Endodermal cell (in vitro differentiated cells): ENCODE measurements around the gene RAB28. TPM values are rescaled to one million over a fixed set of nuclear protein-coding genes. Genes with fewer than 3 reads are reported as not detected.

Experiments used
- DNase-seq: peaks from one replicate; pipeline ENCODE4 v3.0.0-alpha.2; 2017
- H3K27ac ChIP-seq: 2 replicates; pipeline ENCODE4 v1.5.1; 2013; ENCODE audit warnings: mild to moderate bottlenecking, low read depth, low read length, moderate library complexity
- H3K27me3 ChIP-seq: 2 replicates; pipeline ENCODE4 v1.6.1; 2013; ENCODE audit warnings: mild to moderate bottlenecking, low read length, moderate library complexity; ENCODE audit not compliant: insufficient read depth, control insufficient read depth, poor library complexity, severe bottlenecking
- H3K36me3 ChIP-seq: 2 replicates; pipeline ENCODE4 v1.7.0; 2013; ENCODE audit warnings: mild to moderate bottlenecking, low read length, moderate library complexity; ENCODE audit not compliant: control insufficient read depth, insufficient read depth
- H3K4me1 ChIP-seq: one replicate; pipeline ENCODE4 v1.7.0; 2013; ENCODE audit warnings: low read length; ENCODE audit not compliant: control insufficient read depth, insufficient read depth
- H3K4me3 ChIP-seq: 2 replicates; pipeline ENCODE4 v1.5.1; 2013; ENCODE audit warnings: mild to moderate bottlenecking, low read length, moderate library complexity
- H3K9ac ChIP-seq: 2 replicates; pipeline ENCODE4 v1.6.1; 2013; ENCODE audit warnings: mild to moderate bottlenecking, low read length, moderate library complexity; ENCODE audit not compliant: poor library complexity, severe bottlenecking; ENCODE audit errors: extremely low read depth
- H3K9me3 ChIP-seq: 2 replicates; pipeline ENCODE4 v1.6.1; 2013; ENCODE audit warnings: mild to moderate bottlenecking, low read length, moderate library complexity; ENCODE audit not compliant: control insufficient read depth
- H3K27ac Mint-ChIP-seq: 2 replicates; pipeline ENCODE4 v1.8.0; 2020; ENCODE audit warnings: mixed read lengths
- H3K27me3 Mint-ChIP-seq: 2 replicates; pipeline ENCODE4 v1.8.0; 2021; ENCODE audit warnings: mild to moderate bottlenecking, mixed read lengths; ENCODE audit not compliant: insufficient read depth
- H3K36me3 Mint-ChIP-seq: 2 replicates; pipeline ENCODE4 v1.8.0; 2020; ENCODE audit warnings: low read depth, mixed read lengths
- H3K4me1 Mint-ChIP-seq: 2 replicates; pipeline ENCODE4 v1.8.0; 2020; ENCODE audit warnings: mixed read lengths
- H3K4me3 Mint-ChIP-seq: 2 replicates; pipeline ENCODE4 v1.8.0; 2020; ENCODE audit warnings: mild to moderate bottlenecking, moderate library complexity, mixed read lengths
- H3K9me3 Mint-ChIP-seq: 2 replicates; pipeline ENCODE4 v1.8.0; 2020; ENCODE audit warnings: mild to moderate bottlenecking, mixed read lengths
- CTCF ChIP-seq: fragments of 200-600 bp; sonication (generic); conservative IDR thresholded peaks from 2 replicates; pipeline ENCODE4 v1.5.0; 2021; ENCODE audit warnings: antibody characterized with exemption, mild to moderate bottlenecking
- WGBS, 2 experiments: methylation state at CpG; one replicate each; pipeline versions ENCODE4 v1.1.5 to v1.1.7; 2013; ENCODE audit warnings: missing lambda C conversion rate in 2 of 2, mixed read lengths in 1 of 2; ENCODE audit not compliant: insufficient coverage in 1 of 2, insufficient read length in 1 of 2; 5-methylcytosine and 5-hydroxymethylcytosine counted together
- total RNA-seq, 2 donors: library from RNA; stranded (reverse); fragmentation: NEBNext Ultra II Directional in 1 of 2; extraction: Animal tissue kit (Norgen Biotek cat#: 25700) in 1 of 2; gene quantifications; 2 replicates in 1 of 2; 3 replicates in 1 of 2; pipeline ENCODE4 v1.2.1, GENCODE V29; 2021

RAB28 gene
- total RNA-seq, 2 donors from 2014 or later: 24.6 to 25.7 TPM

GRCh38 chr4:13511101-13511500 is 27.0 kb upstream of the RAB28 start:
- H3K27ac Mint-ChIP-seq: no peak overlapping the region
- no peaks in the 10 kb centered on the region for H3K27me3 Mint-ChIP-seq
- no peaks in the 10 kb centered on the region for H3K9me3 Mint-ChIP-seq
- no peak overlapping the region for H3K27ac ChIP-seq
- no peak for DNase-seq
- no peak overlapping the region for H3K9ac ChIP-seq
- no peak for TF ChIP-seq CTCF
- H3K27me3 ChIP-seq: no peaks in the 10 kb centered on the region
- H3K36me3 Mint-ChIP-seq: no peaks in the 10 kb centered on the region
- no peaks in the 10 kb centered on the region for H3K36me3 ChIP-seq
- H3K4me1 Mint-ChIP-seq: peaks cover 8% of the 10 kb centered on the region
- H3K9me3 ChIP-seq: no peaks in the 10 kb centered on the region
- no peak overlapping the region for H3K4me3 Mint-ChIP-seq
- H3K4me3 ChIP-seq: no peak overlapping the region
- H3K4me1 ChIP-seq: no peaks in the 10 kb centered on the region

DNA sequence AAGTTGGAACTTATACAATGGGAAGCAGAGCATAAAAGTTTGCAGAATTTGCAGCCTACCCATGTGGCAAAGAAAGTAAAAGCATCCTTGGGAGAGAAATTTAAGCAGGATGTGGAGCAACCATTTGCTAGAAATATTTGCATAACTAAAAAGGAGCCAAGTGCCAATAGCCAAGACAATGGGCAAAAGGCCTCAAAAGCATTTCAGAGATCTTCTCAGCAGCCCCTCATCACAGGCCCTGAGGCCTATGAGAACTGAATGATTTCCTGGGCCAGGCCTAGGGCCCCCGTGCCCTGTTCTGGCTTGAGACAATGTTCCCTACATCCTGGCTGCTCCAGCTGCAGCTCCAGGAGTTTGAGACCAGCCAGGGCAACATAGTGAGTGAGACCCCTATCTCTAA is 25.3 kb upstream of the RAB28 start:
- TF ChIP-seq CTCF: no peak
- peak; percentile 50 for DNase-seq
- Mint-ChIP-seq H3K9me3 (no peaks in the 10 kb centered on the region), H3K36me3 (no peaks in the 10 kb centered on the region), H3K4me3 (no peak overlapping the region), H3K27ac (no peak overlapping the region), H3K4me1 (peaks cover 4% of the 10 kb centered on the region), H3K27me3 (no peaks in the 10 kb centered on the region)
- Histone ChIP-seq H3K27me3 (no peaks in the 10 kb centered on the region), H3K27ac (no peak overlapping the region), H3K9ac (no peak overlapping the region), H3K4me1 (no peaks in the 10 kb centered on the region), H3K9me3 (no peaks in the 10 kb centered on the region), H3K36me3 (no peaks in the 10 kb centered on the region), H3K4me3 (no peak overlapping the region)
- 75% methylated on average over 1 of the region's 1 CpG; no CpG with 5 or more reads in 1 of the 2 experiments for WGBS, 2 experiments

- Mint-ChIP-seq H3K27ac (no peak overlapping the region), H3K36me3 (no peaks in the 10 kb centered on the region), H3K27me3 (no peaks in the 10 kb centered on the region), H3K4me1 (no peaks in the 10 kb centered on the region), H3K9me3 (no peaks in the 10 kb centered on the region), H3K4me3 (no peak overlapping the region)
- Histone ChIP-seq H3K9me3 (no peaks in the 10 kb centered on the region), H3K27me3 (no peaks in the 10 kb centered on the region), H3K4me3 (no peak overlapping the region), H3K9ac (no peak overlapping the region), H3K36me3 (no peaks in the 10 kb centered on the region), H3K4me1 (no peaks in the 10 kb centered on the region), H3K27ac (no peak overlapping the region)
- DNase-seq: no peak
- 96 to 100% methylated on average over 2 to 5 of the region's 5 CpGs for WGBS, 2 experiments
- TF ChIP-seq CTCF: no peak
Observed at GRCh38 chr4:13504374-13504773, 20.2 kb upstream of the RAB28 start.
